Measurements from ENCODE around the gene WNT9A. TPM values are rescaled to one million over a fixed set of nuclear protein-coding genes. Genes with fewer than 3 reads are reported as not detected.
A peak's percentile ranks its signal among the peaks of the same experiment; 100 is the strongest.

The WNT9A gene
- total and polyA plus RNA-seq, 2 of the 4 experiments (the other 2 are of a cell fraction): 0.18 to 0.36 TPM

GRCh38 chr1:227913764-227914721 is 33.7 kb downstream of the WNT9A start:
- Histone ChIP-seq H3K4ac (ENCODE audit: low read depth, low read length) (no peak overlapping the region), H4K5ac (ENCODE audit: low read depth, low read length) (no peak overlapping the region), H3K4me2 (ENCODE audit: low read depth, low read length) (no peak overlapping the region), H3K27ac (ENCODE audit: insufficient read depth, low read length) (no peak overlapping the region), H3K27me3 (ENCODE audit: control insufficient read depth, insufficient read depth, low read length) (peaks cover 12% of the 10 kb centered on the region), H2BK5ac (ENCODE audit: low read depth, low read length, poor library complexity, severe bottlenecking) (no peak overlapping the region), H3K36me3 (ENCODE audit: control insufficient read depth, insufficient read depth, low read length) (no peaks in the 10 kb centered on the region), H2AK9ac (replicated peaks; ENCODE audit: low read depth, low read length, poor library complexity) (peak overlapping the region; percentile 37), H3K14ac (replicated peaks; ENCODE audit: low read depth, low read length) (no peak overlapping the region), H3K9me1 (ENCODE audit: insufficient read depth, low read length) (no peaks in the 10 kb centered on the region), H3K4me3 (ENCODE audit: insufficient read depth, low read depth, low read length) (no peak overlapping the region), H4K8ac (ENCODE audit: low read depth in 2 of 2, low read length in 2 of 2) (no peak overlapping the region), H3K9me3 (ENCODE audit: control insufficient read depth, insufficient read depth, low read length) (no peaks in the 10 kb centered on the region), H3K56ac (ENCODE audit: extremely low read depth, insufficient read depth, low read length) (no peak overlapping the region), H2BK15ac (ENCODE audit: low read depth, low read length) (no peak overlapping the region), H4K91ac (ENCODE audit: insufficient read depth, low read depth, low read length) (no peak overlapping the region), H4K20me1 (ENCODE audit: insufficient read depth, low read length) (no peaks in the 10 kb centered on the region), H3K23ac (ENCODE audit: low read depth, low read length) (no peak overlapping the region), H2BK20ac (ENCODE audit: low read depth, low read length) (no peak overlapping the region), H3K4me1 (ENCODE audit: control insufficient read depth, insufficient read depth, low read length) (no peaks in the 10 kb centered on the region), H2AK5ac (ENCODE audit: low read depth, low read length) (no peak overlapping the region), H2AFZ (replicated peaks; ENCODE audit: low read length, poor library complexity) (peak overlapping the region; percentile 3), H3K79me1 (ENCODE audit: low read depth in 1 of 2, low read length in 2 of 2) (no peaks in the 10 kb centered on the region), H2BK120ac (ENCODE audit: low read depth, low read length) (no peak overlapping the region), H3K18ac (ENCODE audit: low read depth, low read length) (no peak overlapping the region), H3K9ac (ENCODE audit: low read depth, low read length) (no peak overlapping the region)
- ChIA-PET CTCF (no interaction called here), POLR2A (ENCODE audit: unreplicated experiment) (no interaction called here)
- ATAC-seq (ENCODE audit: low read depth) (no peak), DNase-seq (no peak)
- 41% methylated on average over 4 of the region's 17 CpGs; no CpG with 5 or more reads in 1 of the 2 experiments for WGBS, 2 experiments (ENCODE audit: extremely low coverage in 2 of 2, insufficient read length in 1 of 2)
- BruUV-seq (replicated peaks): no TSS peak
- in situ Hi-C loops (cut with MboI; ENCODE audit: low sequenced_read_pairs) (no loop called here), dilution Hi-C loops (cut with HindIII; ENCODE audit: low sequenced_read_pairs, unreplicated experiment) (no loop called here), intact Hi-C loops (cut with micrococcal nuclease) (no loop called here)
- TF ChIP-seq RFX5 (IDR thresholded peaks at IDR 0.05; ENCODE audit: low read depth, low read length) (no peak), MXI1 (IDR thresholded peaks at IDR 0.05; ENCODE audit: borderline replicate concordance, low read depth, low read length) (no peak)
